Esophagus squamous epithelium (tissue), 5 donors: Measurements from ENCODE around the gene TBC1D9. TPM values are rescaled to one million over a fixed set of nuclear protein-coding genes. Genes with fewer than 3 reads are reported as not detected.

Experiments
- DNase-seq: peaks from one replicate; lab custom pipeline; 2025; lab: John Stamatoyannopoulos, UW
- H3K27ac ChIP-seq, 4 donors: fragments of 200-600 bp; sonication (generic); one replicate each; pipeline ENCODE4 v1.5.1; 2016 to 2019; ENCODE audit warnings: mild to moderate bottlenecking in 1 of 4
- H3K27me3 ChIP-seq, 4 donors: fragments of 200-600 bp; sonication (generic); 1 replicate in 3 of 4; 2 replicates in 1 of 4; pipeline versions ENCODE4 v1.5.1 to v1.6.0; 2017 to 2021; ENCODE audit warnings: antibody characterized with exemption in 1 of 4
- H3K36me3 ChIP-seq, 3 donors: fragments of 200-600 bp; sonication (generic); one replicate each; pipeline ENCODE4 v1.5.1; 2016 to 2019
- H3K4me1 ChIP-seq, 3 donors: fragments of 200-600 bp; sonication (generic); one replicate each; pipeline ENCODE4 v1.5.1; 2017 to 2019
- H3K4me3 ChIP-seq, 4 donors: fragments of 200-600 bp; sonication (generic); 1 replicate in 3 of 4; 2 replicates in 1 of 4; pipeline ENCODE4 v1.5.1; 2016 to 2019; ENCODE audit warnings: mild to moderate bottlenecking in 2 of 4, moderate library complexity in 1 of 4
- H3K9me3 ChIP-seq, 3 donors: fragments of 200-600 bp; sonication (generic); one replicate each; pipeline ENCODE4 v1.5.1; 2016 to 2019
- CTCF ChIP-seq, 6 experiments: fragments of 450-650 bp in 4 of 6; fragments of 200-600 bp in 2 of 6; sonication (generic) in 2 of 6; IDR thresholded peaks; one replicate each; pipeline ENCODE4 v1.5.1; 2016 to 2019; ENCODE audit warnings: antibody characterized with exemption in 6 of 6, mild to moderate bottlenecking in 4 of 6, moderate library complexity in 4 of 6
- POLR2A ChIP-seq, 4 donors: fragments of 450-650 bp; IDR thresholded peaks; one replicate each; pipeline ENCODE4 v1.6.1; 2017; ENCODE audit warnings: antibody characterized with exemption in 4 of 4, mild to moderate bottlenecking in 4 of 4, moderate library complexity in 3 of 4
- WGBS, 2 donors: methylation state at CpG; one replicate each; pipeline ENCODE4 v1.1.5; 2018; 5-methylcytosine and 5-hydroxymethylcytosine counted together
- intact Hi-C: fragments of 100-400 bp; cut with DNase I; formaldehyde crosslinking; loops from one replicate; pipeline ENCODE4 v1.15.0; 2022
- total RNA-seq, 4 donors: library from RNA; depleted of rRNA; stranded (reverse); fragments of >200 nt; gene quantifications; one replicate each; pipeline ENCODE4 v1.1.0, GENCODE V29; 2016
- donor health status: DM: yes; HTN: yes; CAD: no.

Gene TBC1D9
- total RNA-seq, 4 donors from 2014 or later = 8.6 to 21.0 (median 11.5) TPM

DNA sequence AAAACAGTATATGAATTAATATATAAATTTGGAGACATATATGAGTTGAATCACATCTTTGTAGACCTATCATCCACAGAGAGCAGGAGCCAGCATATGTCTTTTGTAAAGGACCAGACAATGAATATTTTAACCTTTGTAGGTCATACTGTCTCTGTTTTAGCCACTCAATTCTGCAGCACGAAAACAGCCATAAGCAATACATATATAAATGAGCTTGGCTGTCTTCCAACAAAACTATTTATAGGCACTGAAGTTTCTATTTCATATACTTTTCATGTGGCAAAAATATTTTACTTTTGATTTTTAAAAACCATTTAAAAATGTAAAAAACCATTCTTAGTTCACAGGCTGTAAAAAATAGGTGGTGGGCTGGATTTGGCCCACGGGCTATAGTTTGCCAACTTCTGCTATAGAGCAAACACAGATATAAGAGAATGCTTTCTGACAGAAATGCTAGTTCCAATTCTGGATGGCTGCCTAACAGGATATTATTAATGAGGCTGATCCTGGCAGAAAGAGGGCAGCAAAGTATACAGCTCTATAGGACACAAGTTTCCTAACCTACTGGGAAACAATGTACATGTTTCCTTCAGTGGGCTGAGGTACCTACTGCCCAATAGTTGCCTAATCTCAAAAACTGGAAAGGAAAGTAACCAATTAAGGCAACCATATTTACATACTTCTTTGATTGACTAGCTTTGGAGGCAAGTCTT is 129.4 kb downstream of the TBC1D9 start:
- H3K27me3 ChIP-seq = no peaks in the 10 kb centered on the region
- no peaks in the 10 kb centered on the region for H3K9me3 ChIP-seq
- H3K36me3 ChIP-seq = peaks cover 0 to 77% (median 4%) of the 10 kb centered on the region in 3 donors
- no peak for DNase-seq
- peak in 1 of 6 experiments; percentile 5 for TF ChIP-seq CTCF (IDR thresholded peaks at IDR 0.05)
- TF ChIP-seq POLR2A (IDR thresholded peaks at IDR 0.05) = no peak
- H3K4me3 ChIP-seq = no peak overlapping the region
- H3K27ac ChIP-seq = no peak overlapping the region
- no peaks in the 10 kb centered on the region for H3K4me1 ChIP-seq
- intact Hi-C loops = no loop called here
- 50 to 68% methylated on average over 2 of the region's 2 CpGs for WGBS, 2 donors

DNA sequence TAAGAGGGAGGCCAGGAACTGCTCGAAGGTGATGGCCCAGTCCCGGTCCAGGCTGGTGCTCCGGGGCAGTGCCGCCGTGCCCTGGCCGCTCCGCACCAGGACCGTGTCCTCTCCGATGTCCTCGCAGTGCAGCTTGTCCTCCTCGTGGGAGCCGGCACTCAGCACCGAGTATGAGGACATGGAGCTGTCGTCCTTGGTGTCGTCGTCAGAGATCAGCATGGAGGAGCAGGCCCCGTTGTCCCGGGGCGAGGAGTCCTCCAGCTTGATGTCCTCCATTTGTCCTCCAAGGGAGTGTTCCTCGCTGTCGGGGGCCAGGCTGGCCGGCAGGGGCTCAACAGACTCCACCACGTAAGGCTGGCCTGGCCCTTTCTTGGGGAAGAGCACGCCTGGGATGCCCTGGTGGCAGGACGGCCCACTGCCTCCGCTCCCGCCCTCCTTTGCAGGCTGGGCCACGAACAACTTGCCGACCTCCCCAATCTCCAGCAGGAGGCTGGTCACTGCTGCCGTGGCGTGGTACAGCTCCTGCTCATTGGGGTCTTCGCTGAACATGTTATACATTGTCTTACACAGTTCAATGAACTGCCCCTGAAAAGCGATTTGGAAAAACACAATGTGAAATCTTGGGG is 133.7 kb downstream of the TBC1D9 start:
- Histone ChIP-seq H3K36me3 (peaks cover 0 to 62% (median 4%) of the 10 kb centered on the region in 3 donors), H3K9me3 (no peaks in the 10 kb centered on the region), H3K27me3 (no peaks in the 10 kb centered on the region), H3K4me3 (no peak overlapping the region), H3K4me1 (no peaks in the 10 kb centered on the region), H3K27ac (no peak overlapping the region)
- 88 to 90% methylated on average over 18 of the region's 33 CpGs for WGBS, 2 donors
- intact Hi-C loops = no loop called here
- DNase-seq = no peak
- TF ChIP-seq POLR2A (IDR thresholded peaks at IDR 0.05) (no peak), CTCF (IDR thresholded peaks at IDR 0.05) (no peak)

- DNase-seq = no peak
- intact Hi-C loops = no loop called here
- Histone ChIP-seq H3K4me3 (no peak overlapping the region), H3K27me3 (no peaks in the 10 kb centered on the region), H3K27ac (no peak overlapping the region), H3K9me3 (no peaks in the 10 kb centered on the region), H3K36me3 (peaks cover 0 to 49% (median 4%) of the 10 kb centered on the region in 3 donors), H3K4me1 (no peaks in the 10 kb centered on the region)
- 91 to 93% methylated on average over 3 of the region's 3 CpGs for WGBS, 2 donors
- TF ChIP-seq CTCF (IDR thresholded peaks at IDR 0.05) = no peak
- no peak for TF ChIP-seq POLR2A (IDR thresholded peaks at IDR 0.05)
These were observed 135.0 kb downstream of the TBC1D9 start for GRCh38 chr4:140621161-140621560.

DNA sequence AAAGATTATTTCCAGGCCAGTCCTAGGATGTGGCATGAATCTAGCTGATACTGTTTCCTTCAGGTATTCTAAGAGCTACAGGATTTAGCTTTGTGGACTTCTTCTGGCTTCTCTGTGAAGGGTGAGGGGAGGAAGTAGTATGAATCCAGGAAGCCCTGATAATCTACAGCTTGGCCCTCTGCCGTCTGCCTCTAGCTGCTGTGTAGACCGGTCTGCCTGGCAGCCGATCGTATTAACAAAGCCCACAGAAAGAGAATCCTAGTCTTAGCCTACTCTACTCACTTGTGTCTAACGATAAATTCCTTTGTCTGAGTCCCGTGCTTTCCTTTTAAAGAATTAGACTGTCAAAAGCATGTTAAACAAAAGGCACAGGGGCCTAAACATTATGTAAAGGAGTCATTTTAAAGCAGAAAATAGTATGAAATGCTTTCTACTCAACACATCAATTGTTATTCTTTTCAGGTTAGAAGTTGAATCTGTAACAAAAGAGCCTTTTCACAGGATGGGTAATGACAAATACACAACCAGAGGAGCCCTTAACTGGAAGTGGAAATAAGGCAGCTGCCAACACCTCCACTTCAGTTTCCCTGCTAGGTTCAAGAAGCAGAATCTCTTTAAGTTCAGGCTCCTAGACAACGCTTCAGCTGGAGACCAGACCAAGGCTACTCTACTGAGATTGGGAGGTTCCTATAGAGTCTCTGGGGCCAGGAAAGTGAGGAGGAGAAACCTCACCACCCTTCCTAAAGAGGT is 138.5 kb downstream of the TBC1D9 start:
- no peak for TF ChIP-seq CTCF (IDR thresholded peaks at IDR 0.05)
- no peak for TF ChIP-seq POLR2A (IDR thresholded peaks at IDR 0.05)
- no peak for DNase-seq
- peaks cover 0 to 16% (median 3%) of the 10 kb centered on the region in 3 donors for H3K36me3 ChIP-seq

GRCh38 chr4:140615451-140615850 is 140.7 kb downstream of the TBC1D9 start:
- TF ChIP-seq CTCF (IDR thresholded peaks at IDR 0.05) (no peak), POLR2A (IDR thresholded peaks at IDR 0.05) (no peak)
- DNase-seq = no peak
- no peak overlapping the region for H3K27ac ChIP-seq
- no peaks in the 10 kb centered on the region for H3K36me3 ChIP-seq
- H3K4me1 ChIP-seq = no peaks in the 10 kb centered on the region
- intact Hi-C loops = no loop called here
- H3K9me3 ChIP-seq = no peaks in the 10 kb centered on the region
- H3K4me3 ChIP-seq = no peak overlapping the region
- 83% methylated on average over 1 of the region's 1 CpG for WGBS, 2 donors
- H3K27me3 ChIP-seq = no peaks in the 10 kb centered on the region

More for the DNA sequence above, 138.5 kb downstream of the TBC1D9 start:
- Histone ChIP-seq H3K4me1 (no peaks in the 10 kb centered on the region), H3K4me3 (no peak overlapping the region), H3K27me3 (no peaks in the 10 kb centered on the region), H3K27ac (no peak overlapping the region), H3K9me3 (no peaks in the 10 kb centered on the region)
- 42 to 58% methylated on average over 5 to 7 of the region's 7 CpGs for WGBS, 2 donors
- intact Hi-C loops = no loop called here
